ENCODE data around the gene CENPB. TPM values are rescaled to one million over a fixed set of nuclear protein-coding genes. Genes with fewer than 3 reads are reported as not detected.

The CENPB gene
- polyA plus RNA-seq, 1 donor from 2014 or later: 37.9 TPM

DNA sequence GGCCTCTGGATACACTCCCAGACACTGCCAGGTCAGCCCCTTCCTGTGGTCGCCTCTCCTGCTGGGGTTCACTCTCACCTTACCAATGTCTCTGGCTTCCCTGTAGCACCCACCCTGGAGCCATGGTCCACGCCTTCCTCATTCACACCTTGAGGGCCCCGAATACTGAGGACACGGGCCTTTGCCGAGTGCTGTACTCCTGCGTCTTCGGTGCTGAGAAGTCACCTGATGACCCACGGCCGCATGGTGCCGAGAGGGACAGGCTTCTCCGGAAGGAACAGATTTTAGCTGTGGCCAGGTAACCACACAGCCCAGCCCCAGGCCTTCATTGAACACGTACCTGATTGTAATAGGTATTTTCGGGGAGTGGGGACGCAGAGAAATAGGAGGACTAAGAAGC, 35.5 kb upstream of the CENPB start:
- Histone ChIP-seq H4K20me1 (ENCODE audit: insufficient read depth) (no peaks in the 10 kb centered on the region), H3K27ac (ENCODE audit: low read length) (no peak overlapping the region), H3K79me2 (replicated peaks; ENCODE audit: insufficient read depth, low read length) (peaks cover 6% of the 10 kb centered on the region), H3K9me2 (ENCODE audit: insufficient read depth, low read length) (no peaks in the 10 kb centered on the region), H3K9me3 (ENCODE audit: low read length) (no peaks in the 10 kb centered on the region), H3K4me3 (ENCODE audit: low read length) (no peak overlapping the region), H3F3A (ENCODE audit: insufficient read depth, low read length, poor library complexity, severe bottlenecking) (peaks cover 7% of the 10 kb centered on the region), H3K4me2 (ENCODE audit: low read length) (no peak overlapping the region), H3K36me3 (ENCODE audit: insufficient read depth, low read length) (no peaks in the 10 kb centered on the region), H2AFZ (ENCODE audit: low read depth, low read length) (no peak overlapping the region), H3K27me3 (ENCODE audit: insufficient read depth, low read depth, low read length) (no peaks in the 10 kb centered on the region), H3K9ac (ENCODE audit: low read length) (no peak overlapping the region)
- TF ChIP-seq POLR2AphosphoS5 (IDR thresholded peaks at IDR 0.05) (no peak), TAF1 (IDR thresholded peaks at IDR 0.05; ENCODE audit: low read depth) (no peak), MXI1 (conservative IDR thresholded peaks at IDR 0.05; ENCODE audit: poor library complexity, severe bottlenecking) (no peak), RAD21 (conservative IDR thresholded peaks at IDR 0.05) (no peak), SMC3 (conservative IDR thresholded peaks at IDR 0.05; ENCODE audit: poor library complexity) (no peak), EZH2 (IDR thresholded peaks at IDR 0.05; ENCODE audit: borderline replicate concordance, insufficient read depth, low read length, poor library complexity, severe bottlenecking) (no peak), EP300 (conservative IDR thresholded peaks at IDR 0.05; ENCODE audit: poor library complexity, severe bottlenecking) (no peak)
- TF ChIP-seq, protein P1, sequence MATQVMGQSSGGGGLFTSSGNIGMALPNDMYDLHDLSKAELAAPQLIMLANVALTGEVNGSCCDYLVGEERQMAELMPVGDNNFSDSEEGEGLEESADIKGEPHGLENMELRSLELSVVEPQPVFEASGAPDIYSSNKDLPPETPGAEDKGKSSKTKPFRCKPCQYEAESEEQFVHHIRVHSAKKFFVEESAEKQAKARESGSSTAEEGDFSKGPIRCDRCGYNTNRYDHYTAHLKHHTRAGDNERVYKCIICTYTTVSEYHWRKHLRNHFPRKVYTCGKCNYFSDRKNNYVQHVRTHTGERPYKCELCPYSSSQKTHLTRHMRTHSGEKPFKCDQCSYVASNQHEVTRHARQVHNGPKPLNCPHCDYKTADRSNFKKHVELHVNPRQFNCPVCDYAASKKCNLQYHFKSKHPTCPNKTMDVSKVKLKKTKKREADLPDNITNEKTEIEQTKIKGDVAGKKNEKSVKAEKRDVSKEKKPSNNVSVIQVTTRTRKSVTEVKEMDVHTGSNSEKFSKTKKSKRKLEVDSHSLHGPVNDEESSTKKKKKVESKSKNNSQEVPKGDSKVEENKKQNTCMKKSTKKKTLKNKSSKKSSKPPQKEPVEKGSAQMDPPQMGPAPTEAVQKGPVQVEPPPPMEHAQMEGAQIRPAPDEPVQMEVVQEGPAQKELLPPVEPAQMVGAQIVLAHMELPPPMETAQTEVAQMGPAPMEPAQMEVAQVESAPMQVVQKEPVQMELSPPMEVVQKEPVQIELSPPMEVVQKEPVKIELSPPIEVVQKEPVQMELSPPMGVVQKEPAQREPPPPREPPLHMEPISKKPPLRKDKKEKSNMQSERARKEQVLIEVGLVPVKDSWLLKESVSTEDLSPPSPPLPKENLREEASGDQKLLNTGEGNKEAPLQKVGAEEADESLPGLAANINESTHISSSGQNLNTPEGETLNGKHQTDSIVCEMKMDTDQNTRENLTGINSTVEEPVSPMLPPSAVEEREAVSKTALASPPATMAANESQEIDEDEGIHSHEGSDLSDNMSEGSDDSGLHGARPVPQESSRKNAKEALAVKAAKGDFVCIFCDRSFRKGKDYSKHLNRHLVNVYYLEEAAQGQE (IDR thresholded peaks at IDR 0.05; ENCODE audit: borderline replicate concordance): no peak
- TF ChIP-seq, protein P2, sequence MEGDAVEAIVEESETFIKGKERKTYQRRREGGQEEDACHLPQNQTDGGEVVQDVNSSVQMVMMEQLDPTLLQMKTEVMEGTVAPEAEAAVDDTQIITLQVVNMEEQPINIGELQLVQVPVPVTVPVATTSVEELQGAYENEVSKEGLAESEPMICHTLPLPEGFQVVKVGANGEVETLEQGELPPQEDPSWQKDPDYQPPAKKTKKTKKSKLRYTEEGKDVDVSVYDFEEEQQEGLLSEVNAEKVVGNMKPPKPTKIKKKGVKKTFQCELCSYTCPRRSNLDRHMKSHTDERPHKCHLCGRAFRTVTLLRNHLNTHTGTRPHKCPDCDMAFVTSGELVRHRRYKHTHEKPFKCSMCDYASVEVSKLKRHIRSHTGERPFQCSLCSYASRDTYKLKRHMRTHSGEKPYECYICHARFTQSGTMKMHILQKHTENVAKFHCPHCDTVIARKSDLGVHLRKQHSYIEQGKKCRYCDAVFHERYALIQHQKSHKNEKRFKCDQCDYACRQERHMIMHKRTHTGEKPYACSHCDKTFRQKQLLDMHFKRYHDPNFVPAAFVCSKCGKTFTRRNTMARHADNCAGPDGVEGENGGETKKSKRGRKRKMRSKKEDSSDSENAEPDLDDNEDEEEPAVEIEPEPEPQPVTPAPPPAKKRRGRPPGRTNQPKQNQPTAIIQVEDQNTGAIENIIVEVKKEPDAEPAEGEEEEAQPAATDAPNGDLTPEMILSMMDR (IDR thresholded peaks at IDR 0.05; ENCODE audit: poor library complexity, severe bottlenecking): no peak

GRCh38 chr20:3820901-3821727, 34.6 kb upstream of the CENPB start:
- peaks cover 7% of the 10 kb centered on the region for H3F3A ChIP-seq (ENCODE audit: insufficient read depth, low read length, poor library complexity, severe bottlenecking)
- H3K9me3 ChIP-seq (ENCODE audit: low read length): no peaks in the 10 kb centered on the region
- TF ChIP-seq EP300 (conservative IDR thresholded peaks at IDR 0.05; ENCODE audit: poor library complexity, severe bottlenecking) (no peak), RAD21 (conservative IDR thresholded peaks at IDR 0.05) (no peak), TAF1 (IDR thresholded peaks at IDR 0.05; ENCODE audit: low read depth) (no peak), SMC3 (conservative IDR thresholded peaks at IDR 0.05; ENCODE audit: poor library complexity) (no peak), MXI1 (conservative IDR thresholded peaks at IDR 0.05; ENCODE audit: poor library complexity, severe bottlenecking) (no peak), EZH2 (IDR thresholded peaks at IDR 0.05; ENCODE audit: borderline replicate concordance, insufficient read depth, low read length, poor library complexity, severe bottlenecking) (no peak), POLR2AphosphoS5 (IDR thresholded peaks at IDR 0.05) (no peak)
- TF ChIP-seq, protein P2 (IDR thresholded peaks at IDR 0.05; ENCODE audit: poor library complexity, severe bottlenecking): no peak
- TF ChIP-seq, protein P1 (IDR thresholded peaks at IDR 0.05; ENCODE audit: borderline replicate concordance): no peak
- peak overlapping the region; percentile 92 for H3K9ac ChIP-seq (ENCODE audit: low read length)
- H4K20me1 ChIP-seq (ENCODE audit: insufficient read depth): no peaks in the 10 kb centered on the region
- H2AFZ ChIP-seq (ENCODE audit: low read depth, low read length): peak overlapping the region; percentile 83
- no peaks in the 10 kb centered on the region for H3K27me3 ChIP-seq (ENCODE audit: insufficient read depth, low read depth, low read length)
- H3K36me3 ChIP-seq (ENCODE audit: insufficient read depth, low read length): no peaks in the 10 kb centered on the region
- H3K27ac ChIP-seq (ENCODE audit: low read length): peak overlapping the region; percentile 93
- H3K9me2 ChIP-seq (ENCODE audit: insufficient read depth, low read length): no peaks in the 10 kb centered on the region
- H3K4me2 ChIP-seq (ENCODE audit: low read length): peak overlapping the region; percentile 79
- H3K79me2 ChIP-seq (replicated peaks; ENCODE audit: insufficient read depth, low read length): peaks cover 6% of the 10 kb centered on the region
- H3K4me3 ChIP-seq (ENCODE audit: low read length): peak overlapping the region; percentile 73

Data from neural cell (in vitro differentiated cells).